GM18867 (cell line): Measurements from ENCODE around the gene SLC25A23.
"Not testable (repeated sequence)": the region's sequence is repeated elsewhere in the genome, so short reads cannot be mapped to it uniquely, and the experiment has no call there.

Experiments used
- ATAC-seq: cut with Tn5 transposase; IDR thresholded peaks from one replicate; pipeline ENCODE4 v1.9.1; 2021; ENCODE audit warnings: mild to moderate bottlenecking, moderate library complexity; ENCODE audit not compliant: unreplicated experiment

SLC25A23 gene

GRCh38 chr19:6457958-6458694, 1.5 kb downstream of the SLC25A23 start:
- no peak for ATAC-seq

- ATAC-seq = no peak
Observed at GRCh38 chr19:6455924-6456323, 3.7 kb downstream of the SLC25A23 start.

- no peak for ATAC-seq
Observed at GRCh38 chr19:6453951-6454565, 5.5 kb downstream of the SLC25A23 start.

GRCh38 chr19:6452899-6453298, 6.7 kb downstream of the SLC25A23 start:
- no peak for ATAC-seq

GRCh38 chr19:6452223-6452614, 7.4 kb downstream of the SLC25A23 start:
- no peak for ATAC-seq

GRCh38 chr19:6451583-6452222, 7.9 kb downstream of the SLC25A23 start:
- ATAC-seq = no peak

- no peak for ATAC-seq
Observed at GRCh38 chr19:6450166-6450565, 9.4 kb downstream of the SLC25A23 start.

- no peak for ATAC-seq
Observed at GRCh38 chr19:6448045-6448444, 11.5 kb downstream of the SLC25A23 start.

GRCh38 chr19:6446452-6446851, 13.1 kb downstream of the SLC25A23 start:
- no peak for ATAC-seq

- no peak for ATAC-seq
Observed at GRCh38 chr19:6443986-6444385, 15.6 kb downstream of the SLC25A23 start.

GRCh38 chr19:6442087-6442688, 17.4 kb downstream of the SLC25A23 start:
- no peak for ATAC-seq

GRCh38 chr19:6440905-6441304, 18.7 kb downstream of the SLC25A23 start:
- ATAC-seq = no peak

GRCh38 chr19:6439743-6440142, 19.8 kb downstream of the SLC25A23 start:
- ATAC-seq = no peak

- no peak for ATAC-seq
Observed at GRCh38 chr19:6433663-6434062, 25.9 kb downstream of the SLC25A23 start, which contains the start of gene SLC25A41. Gene SLC25A41 (minus strand): TSS chr19:6433763. CDS start chr19:6433693, 70 bp downstream.

GRCh38 chr19:6433165-6433564, 26.4 kb downstream of the SLC25A23 start:
- no peak for ATAC-seq

GRCh38 chr19:6431891-6432290, 27.7 kb downstream of the SLC25A23 start:
- no peak for ATAC-seq

- no peak for ATAC-seq
Observed at GRCh38 chr19:6429419-6430221, 30.0 kb downstream of the SLC25A23 start.

- not testable (repeated sequence) for ATAC-seq
Observed at GRCh38 chr19:6428692-6429418, 30.7 kb downstream of the SLC25A23 start.

- no peak for ATAC-seq
Observed at GRCh38 chr19:6427131-6427530, 32.5 kb downstream of the SLC25A23 start.
